Suprapubic skin (tissue), 4 donors: ENCODE measurements around the gene GOLGA8R.
"Not testable (repeated sequence)": the region's sequence is repeated elsewhere in the genome, so short reads cannot be mapped to it uniquely, and the experiment has no call there.

Source experiments
- CTCF ChIP-seq, 2 donors: fragments of 200-600 bp in 1 of 2; fragments of 450-650 bp in 1 of 2; sonication (generic) in 1 of 2; IDR thresholded peaks; one replicate each; pipeline ENCODE4 v1.5.1; 2016 to 2019; ENCODE audit warnings: antibody characterized with exemption in 2 of 2, mild to moderate bottlenecking in 1 of 2, moderate library complexity in 1 of 2
- EP300 ChIP-seq: sonication (generic); formaldehyde crosslinking; IDR thresholded peaks from one replicate; pipeline ENCODE4 v1.6.1; 2017; ENCODE audit warnings: antibody characterized with exemption
- POLR2A ChIP-seq, 2 donors: fragments of 450-650 bp; IDR thresholded peaks; one replicate each; pipeline ENCODE4 v1.6.1; 2017; ENCODE audit warnings: antibody characterized with exemption in 2 of 2, mild to moderate bottlenecking in 2 of 2, moderate library complexity in 2 of 2
- POLR2AphosphoS5 ChIP-seq, 3 donors: sonication (generic); formaldehyde crosslinking; IDR thresholded peaks; one replicate each; pipeline ENCODE4 v1.6.1; 2017; ENCODE audit warnings: antibody characterized with exemption in 3 of 3

DNA sequence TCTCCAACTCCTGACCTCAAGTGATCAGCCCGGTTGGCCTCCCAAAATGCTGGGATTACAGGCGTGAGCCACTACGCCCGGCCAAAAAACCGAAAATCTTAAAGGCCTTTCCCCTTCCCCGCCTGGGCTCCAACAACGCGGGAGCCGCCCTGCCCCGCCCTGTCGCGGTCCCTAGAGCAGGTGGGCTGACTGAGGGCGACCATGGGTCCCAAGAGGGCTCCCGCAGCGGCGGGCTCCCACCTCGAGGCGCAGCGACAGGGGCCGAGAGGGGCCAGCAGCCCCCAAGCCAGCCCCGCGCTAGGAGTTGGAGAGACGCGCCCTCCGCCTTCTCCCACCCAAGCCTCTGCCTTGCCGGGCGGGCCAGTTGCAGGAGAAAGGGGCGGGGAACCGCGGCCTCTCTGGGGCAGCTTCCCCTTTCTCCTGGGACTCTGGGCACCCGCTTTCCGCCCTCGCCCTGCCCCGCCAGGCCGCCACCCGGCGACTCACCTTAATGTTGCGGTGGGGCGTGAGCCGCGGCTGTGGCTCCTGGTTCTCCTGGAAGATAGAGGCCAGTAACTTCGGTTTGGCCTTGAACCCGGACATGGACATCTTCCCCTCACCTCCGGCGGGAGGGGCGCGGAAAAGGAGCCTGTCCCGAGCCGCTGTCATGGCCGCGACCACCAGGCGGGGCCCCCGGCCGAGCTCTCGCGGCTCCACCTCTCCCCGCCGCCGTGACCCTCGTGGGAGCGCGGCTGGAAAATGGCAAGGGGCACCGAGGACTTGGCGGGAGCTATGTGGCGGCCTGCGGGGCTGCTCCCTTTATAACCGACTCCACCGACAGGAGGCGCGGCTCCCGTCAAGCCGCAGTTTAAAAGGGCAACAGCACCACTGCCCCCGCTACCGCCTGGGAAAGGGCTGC is 21.0 kb downstream of the GOLGA8R start, which contains the start of gene CHRFAM7A:
- not testable (repeated sequence) for TF ChIP-seq CTCF (IDR thresholded peaks at IDR 0.05); POLR2A (IDR thresholded peaks at IDR 0.05); POLR2AphosphoS5 (IDR thresholded peaks at IDR 0.05); EP300
